Stimulated activated CD4-positive, alpha-beta T cell treated with anti-CD3 and anti-CD28 coated beads, Interleukin-15, amount 100 ng/mL, for 24 hours (primary cell): ENCODE results near the gene ZNF81.
"Not testable (repeated sequence)": the region's sequence is repeated elsewhere in the genome, so short reads cannot be mapped to it uniquely, and the experiment has no call there.

Experiments
- DNase-seq: peaks from one replicate; pipeline ENCODE4 v3.0.0-alpha.2; 2020

The ZNF81 gene

DNA sequence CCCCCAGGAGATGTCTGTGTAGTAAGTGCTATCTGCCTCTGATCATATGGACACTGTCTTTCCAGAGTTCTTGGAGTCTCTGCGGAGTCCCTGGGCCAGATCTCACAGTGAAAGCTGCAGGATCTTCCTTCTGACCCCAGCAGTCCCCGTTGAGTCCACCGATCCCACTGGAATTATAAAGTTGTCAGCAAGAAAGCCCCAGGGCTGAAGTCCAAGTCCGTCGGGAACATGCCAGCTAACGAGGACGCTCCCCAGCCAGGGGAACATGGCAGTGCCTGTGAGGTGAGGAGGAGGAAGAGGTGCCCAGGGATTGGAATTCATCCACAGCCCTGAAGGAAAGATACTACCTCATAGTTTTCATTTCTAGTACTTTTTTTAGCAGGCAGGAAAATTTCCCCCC is 9.3 kb downstream of the ZNF81 start:
- no peak for DNase-seq

DNA sequence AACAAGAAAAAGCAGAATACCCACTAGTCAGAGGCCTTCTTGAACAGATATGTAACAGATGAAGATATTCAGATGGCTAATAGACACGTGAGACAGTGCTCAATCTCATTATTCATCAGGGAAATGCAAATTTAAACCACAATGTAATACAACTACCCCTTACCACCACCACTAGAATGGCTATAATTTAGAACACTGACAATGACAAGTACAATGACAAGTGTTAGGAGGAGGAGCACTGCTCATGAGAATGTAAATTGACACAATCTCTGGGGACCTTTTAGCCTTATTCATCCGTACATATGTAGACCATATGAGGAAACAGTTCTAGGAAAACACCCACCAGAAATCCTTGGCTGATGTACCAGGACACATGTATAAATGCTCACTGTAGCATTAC is 13.1 kb downstream of the ZNF81 start:
- DNase-seq, result no peak

DNA sequence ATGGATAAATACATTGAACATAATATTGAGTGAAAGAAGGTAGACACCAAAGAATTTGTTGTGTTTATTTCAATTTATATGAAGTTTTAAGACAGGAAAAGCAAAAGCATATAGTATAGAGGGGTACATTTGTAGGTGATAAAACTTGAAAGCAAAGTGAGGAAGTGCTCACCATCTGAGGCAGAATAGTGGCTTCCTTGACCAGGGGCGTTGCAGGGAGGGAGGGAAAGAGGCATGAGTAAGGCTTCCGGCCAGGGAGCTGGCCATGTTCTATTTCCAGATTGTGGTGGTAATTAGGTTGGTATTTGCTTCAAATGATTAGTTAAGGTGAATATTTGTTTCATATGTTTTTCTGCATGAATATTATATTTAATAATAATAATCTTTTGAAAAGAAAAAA is 13.7 kb downstream of the ZNF81 start:
- not testable (repeated sequence) for DNase-seq

DNA sequence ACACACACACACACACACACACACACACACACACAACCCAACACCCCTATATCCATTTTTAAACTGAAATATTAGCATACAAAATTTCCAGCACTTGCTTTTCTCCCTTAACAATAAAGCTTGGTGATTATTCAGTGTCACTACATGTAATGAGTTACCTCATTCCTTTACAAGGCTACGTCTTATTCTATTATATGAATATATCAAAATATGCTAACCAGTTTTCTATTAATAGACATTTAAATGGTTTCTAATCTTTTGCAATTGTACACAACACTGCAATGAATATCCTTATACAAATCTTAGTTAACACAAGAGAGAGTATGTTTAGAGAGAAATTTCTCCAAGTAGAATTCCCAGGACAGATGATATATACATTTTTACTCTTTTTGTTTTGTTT is 14.2 kb downstream of the ZNF81 start:
- no peak for DNase-seq

DNA sequence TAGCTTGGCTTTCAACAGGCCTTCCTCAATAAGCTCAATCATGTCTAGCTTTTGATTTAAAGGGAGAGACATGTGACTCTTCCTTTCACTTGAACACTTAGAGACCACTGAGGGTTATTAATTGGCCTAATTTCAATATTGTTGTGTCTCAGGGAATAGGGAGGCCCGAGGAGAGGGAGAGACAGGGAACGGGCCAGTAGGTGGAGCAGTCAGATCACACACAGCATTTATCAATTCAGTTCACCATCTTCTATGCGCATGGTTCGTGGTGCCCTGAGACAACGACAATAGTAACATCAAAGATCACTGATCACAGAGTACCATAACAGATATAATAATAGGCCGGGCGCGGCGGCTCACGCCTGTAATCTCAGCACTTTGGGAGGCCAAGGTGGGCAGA is 17.8 kb downstream of the ZNF81 start:
- peak; percentile 17 for DNase-seq

DNA sequence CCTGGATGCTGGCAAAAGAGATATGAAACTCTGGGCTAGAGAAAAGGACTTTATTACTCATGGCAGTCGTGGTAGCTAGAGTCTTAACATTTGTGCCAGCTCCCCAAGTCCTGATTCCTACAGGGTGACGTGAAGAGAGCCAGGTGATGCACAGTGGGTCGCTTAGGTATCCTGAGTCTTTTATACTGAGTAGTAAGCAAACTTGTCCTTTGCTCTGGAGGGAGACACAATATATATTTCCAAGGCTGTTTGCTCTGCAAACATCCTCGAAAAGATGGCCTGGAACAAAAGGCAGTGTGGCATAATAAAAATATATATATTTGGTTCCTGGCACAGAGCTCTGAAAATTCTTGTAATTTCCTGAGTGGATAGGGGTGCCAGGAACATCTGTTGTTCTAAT is 23.0 kb downstream of the ZNF81 start:
- DNase-seq, result no peak

DNA sequence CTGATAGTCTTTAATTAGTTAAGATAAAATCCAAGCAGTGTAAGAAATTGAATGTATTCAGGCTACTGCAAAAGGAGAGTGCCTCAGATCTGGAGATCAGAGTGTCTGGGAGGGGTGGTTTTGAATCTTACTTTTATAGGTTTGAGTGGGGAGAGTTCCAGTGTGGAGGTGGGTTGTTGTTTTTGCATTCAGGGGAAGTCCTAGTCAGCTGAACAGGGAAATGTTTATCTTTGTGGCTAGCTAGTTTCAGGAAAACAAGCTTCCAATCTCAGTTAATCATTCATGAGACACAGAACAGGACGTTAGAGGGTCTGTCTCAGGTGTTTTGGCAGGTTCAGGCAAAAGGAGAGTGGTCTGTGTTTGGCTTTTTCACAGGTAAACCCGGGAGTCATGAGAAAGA is 26.0 kb downstream of the ZNF81 start:
- no peak for DNase-seq

DNA sequence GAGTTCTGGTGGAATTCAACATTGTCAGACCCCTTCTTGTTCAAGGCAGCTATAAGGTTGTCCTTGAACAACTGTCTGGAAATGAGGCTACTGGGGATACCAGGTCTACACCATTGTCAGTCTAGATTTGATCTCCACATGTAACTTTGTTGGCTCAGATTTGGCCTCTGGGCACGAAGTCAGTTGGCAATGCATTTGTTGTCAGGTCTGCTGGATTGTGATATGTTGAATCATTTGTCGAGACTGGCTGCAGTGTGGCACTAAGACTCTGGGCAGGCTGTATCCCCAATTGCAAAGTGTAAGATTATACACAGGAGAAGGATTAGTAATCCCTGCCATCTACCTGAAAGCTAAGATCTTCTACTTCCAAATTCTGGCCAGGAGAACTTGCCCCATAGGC is 26.5 kb downstream of the ZNF81 start:
- no peak for DNase-seq

DNA sequence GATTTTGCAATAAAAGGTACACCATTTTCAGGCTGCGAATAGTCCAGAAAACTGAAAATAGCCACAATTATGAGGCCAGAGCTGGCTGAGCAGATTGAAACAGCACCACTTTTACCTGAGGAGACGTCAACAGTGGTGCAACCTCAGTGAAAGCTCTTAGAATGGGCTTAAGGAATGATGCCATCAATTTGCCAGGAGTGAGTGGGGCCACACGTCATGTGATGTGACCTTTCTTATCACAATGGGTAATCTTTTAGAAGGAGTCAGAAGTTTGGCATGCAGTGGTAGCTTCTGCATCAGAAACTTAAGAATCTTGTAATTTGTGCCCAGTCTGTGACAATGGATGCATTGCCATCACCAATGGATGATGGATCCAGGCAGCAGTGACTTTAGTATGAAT is 27.6 kb downstream of the ZNF81 start:
- no peak for DNase-seq

DNA sequence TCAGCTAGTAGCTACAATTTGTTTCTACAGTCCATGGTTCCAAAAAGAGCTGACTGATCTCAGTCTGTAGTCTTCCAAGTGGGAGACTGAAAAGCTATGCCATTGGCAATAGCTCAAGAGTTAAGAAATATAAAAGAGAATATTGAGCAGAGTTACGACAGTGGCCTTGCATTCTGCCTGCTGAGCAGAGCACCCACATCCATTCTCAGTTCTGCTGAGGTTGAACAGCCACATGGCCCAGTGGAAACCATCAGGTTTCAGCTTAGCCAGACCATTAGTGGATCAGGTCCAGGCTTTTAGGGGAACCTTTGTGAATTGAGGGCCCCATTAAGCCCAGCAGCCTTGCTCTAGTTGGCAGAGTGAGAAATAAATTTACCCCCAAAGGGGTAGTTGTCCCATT is 28.1 kb downstream of the ZNF81 start:
- no peak for DNase-seq

DNA sequence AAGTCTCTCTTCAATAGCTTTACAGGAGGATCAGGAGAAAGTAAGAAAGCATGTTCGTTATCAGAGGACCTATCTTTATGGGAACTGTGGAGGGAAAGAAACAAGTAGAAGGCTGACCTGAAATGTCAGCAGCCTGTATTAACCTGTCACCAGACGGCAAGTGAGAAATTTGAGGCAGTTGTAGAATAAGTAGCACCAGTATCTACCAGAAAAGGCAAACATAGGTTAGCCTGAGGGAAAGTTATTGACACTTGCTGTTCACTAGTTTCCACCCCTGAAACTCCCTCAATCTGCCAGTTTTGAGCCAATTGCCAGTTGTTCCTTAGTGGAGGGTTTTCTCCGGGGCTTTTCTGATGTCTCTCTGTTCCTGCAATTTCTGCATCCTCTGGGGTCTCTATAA is 36.4 kb downstream of the ZNF81 start:
- DNase-seq, result no peak

DNA sequence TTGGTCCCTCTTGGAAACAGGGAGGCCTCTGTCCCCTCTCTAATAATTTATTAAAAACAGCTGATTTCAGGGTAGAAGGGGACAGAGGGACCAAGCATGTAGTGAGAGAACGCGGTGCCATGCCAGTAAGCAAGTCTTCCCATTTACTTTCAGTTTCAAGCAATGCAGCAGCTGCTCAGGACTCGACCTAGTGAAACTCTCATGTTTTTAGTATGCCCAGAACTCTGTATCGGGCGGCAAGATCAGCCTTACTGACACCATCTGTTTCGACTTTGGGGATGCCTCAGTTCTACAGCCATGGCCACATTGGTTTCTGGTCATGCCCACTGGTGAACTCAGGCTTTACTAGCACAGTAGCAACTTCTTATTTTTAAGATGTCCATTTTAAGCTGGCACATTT is 40.6 kb downstream of the ZNF81 start:
- no peak for DNase-seq

DNA sequence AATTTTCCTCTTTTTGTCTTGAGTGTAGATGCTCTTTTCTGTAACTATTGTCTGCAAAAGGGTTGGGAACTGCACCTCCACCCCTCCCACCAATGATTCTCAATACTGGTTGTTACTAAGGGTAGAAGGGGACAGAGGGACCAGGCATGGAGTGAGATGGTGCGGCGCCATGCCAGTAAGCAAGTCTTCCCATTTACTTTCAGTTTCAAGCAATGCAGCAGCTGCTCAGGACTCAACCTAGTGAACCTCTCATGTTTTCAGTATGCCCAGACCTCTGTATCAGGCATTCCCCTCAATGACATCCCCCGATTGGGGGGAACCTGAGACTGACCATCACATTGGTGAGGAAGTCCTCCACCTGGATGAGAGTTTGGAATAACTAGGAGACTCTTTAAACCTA is 41.5 kb downstream of the ZNF81 start:
- no peak for DNase-seq

DNA sequence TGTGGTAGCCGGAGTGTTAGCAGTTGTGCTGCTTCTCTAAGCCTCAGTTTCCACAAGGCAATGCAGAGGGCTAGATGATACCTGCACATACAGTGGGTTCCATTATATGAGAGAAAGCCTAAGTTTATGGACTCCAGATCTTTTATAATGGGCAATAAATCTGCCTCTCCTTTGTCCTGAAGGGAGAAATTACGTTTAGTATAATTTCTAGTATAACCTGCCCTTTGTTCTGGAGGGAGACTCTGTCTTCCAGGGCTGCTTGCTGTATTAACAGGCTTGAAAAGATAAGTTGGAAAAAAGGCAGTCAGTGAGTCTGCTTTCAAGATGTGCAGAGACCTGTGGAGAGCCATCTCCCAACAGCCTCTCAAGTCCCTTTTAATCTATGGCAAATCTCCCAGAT is 42.8 kb downstream of the ZNF81 start:
- no peak for DNase-seq

DNA sequence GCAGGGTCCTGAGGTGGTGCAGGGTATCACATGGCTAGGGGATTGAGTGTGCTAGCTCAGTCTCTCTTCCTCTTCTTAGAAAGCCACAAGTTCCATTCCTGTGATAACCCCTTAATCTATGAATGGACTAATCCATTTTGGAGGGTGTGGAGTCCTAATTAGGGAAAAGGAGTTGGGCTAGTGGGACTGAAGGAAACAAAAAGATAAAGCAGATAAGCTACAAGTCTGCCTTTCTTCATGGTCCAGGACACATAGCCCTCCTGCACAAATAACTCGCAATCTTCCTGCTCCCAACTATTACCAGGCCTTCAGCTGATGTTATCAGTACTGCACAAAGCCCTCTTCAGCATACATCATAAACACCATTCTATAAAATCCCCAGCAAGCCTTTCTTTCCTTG is 44.2 kb downstream of the ZNF81 start:
- DNase-seq, result no peak

DNA sequence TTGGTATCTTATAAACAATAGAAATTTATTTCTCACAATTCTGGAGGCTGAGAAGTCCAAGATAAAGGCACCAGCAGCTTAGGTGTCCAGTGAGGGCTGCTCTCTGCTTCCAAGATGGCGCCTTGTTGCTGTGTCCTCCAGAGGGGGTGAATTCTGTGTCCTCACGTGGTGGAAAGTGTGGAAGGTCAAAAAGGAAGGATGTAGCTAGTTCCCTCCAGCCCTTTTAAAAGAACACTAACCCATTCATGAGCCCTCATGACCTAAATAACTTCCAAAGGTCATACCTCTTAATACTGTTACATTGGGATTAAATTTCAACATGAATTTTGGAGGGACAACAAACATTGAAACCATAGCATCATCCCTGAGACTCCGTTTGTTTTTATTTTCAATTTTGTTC is 48.8 kb downstream of the ZNF81 start:
- no peak for DNase-seq

DNA sequence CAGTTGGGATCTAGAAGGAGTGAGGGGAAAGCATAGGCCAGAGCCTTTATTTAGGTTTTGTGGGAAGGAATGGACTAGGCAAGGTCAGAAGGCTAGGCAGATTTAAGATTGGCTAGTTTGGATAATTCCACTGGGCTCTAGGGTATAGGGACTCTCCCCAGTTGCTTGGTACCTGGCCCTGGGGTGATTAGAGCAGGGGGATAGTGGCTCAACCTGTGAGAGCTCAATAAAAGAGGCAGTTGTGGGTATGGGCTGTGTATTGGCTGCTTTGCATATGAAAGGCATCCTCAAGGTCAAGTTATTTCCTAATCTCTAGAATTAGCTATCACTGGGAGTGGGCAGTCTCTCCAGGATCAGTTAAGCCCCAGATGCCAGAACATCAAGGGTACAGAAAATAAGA is 61.3 kb downstream of the ZNF81 start:
- DNase-seq, result no peak

DNA sequence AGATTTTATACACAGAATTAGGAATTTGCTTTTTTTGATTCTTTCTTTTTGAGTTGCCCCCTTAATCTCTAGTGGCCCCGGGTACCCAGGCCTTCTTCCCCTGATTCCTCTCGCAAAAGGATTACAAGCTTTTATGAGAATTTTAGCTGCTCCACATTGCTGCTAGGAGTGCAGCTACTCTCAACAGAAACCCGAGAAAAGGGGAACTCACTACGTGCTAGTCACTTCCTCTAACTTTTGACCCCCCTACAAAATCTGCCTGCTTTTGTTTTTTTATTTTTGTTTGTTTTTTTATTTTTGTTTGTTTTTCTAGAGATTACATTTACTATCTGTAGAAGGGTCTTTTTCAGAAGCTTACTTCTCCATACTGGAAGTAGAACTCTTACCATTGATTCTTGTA is 64.1 kb downstream of the ZNF81 start:
- DNase-seq, result no peak

DNA sequence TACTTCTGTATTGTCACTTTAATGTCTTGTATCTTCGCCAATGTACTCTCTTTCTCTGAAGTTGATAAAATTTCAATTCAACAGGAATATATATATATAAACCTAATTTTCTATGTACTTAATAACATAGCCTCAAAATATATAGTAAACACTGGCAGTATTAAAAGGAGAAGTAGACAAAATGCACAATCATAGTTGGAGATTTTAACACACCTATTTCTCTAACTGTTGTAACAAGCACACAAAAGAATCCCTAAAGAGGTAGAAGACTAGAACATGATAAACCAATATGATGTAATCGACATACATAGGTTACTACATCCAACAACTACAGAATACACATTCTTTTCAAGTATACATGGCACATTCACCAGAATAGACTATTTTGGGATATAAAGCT is 65.5 kb downstream of the ZNF81 start:
- DNase-seq, result no peak

DNA sequence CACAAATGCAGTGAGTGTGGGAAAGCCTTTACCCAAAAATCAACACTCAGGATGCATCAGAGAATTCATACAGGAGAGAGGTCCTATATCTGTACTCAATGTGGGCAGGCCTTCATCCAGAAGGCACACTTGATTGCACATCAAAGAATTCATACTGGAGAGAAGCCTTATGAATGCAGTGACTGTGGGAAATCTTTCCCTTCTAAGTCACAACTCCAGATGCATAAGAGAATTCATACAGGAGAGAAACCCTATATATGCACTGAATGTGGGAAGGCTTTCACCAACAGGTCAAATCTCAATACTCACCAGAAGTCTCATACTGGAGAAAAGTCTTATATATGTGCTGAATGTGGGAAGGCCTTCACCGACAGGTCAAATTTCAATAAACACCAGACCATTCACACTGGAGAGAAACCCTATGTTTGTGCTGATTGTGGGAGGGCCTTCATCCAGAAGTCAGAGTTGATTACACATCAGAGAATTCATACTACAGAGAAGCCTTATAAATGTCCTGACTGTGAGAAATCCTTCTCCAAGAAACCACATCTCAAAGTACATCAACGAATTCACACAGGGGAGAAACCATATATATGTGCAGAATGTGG is 79.3 kb downstream of the ZNF81 start:
- DNase-seq, result no peak

DNA sequence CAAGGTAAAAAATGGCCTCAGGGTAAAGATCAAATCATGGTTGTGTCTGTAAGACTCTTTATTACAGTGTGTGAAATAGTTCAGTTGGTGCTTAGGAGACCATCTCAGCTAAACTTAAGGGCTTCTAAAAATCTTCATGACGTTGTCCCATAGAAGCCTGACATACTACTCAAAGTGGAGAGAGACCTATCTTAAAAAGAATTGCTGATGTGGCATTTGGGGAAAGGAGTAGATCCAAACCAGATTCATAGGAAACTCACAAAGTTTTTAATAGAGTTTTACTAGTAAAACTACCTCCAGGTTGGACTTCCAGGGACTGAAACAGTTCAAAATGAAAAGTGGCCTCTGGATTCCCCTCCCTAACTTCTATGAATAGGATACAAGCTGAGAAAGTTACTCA is 81.6 kb downstream of the ZNF81 start:
- DNase-seq, result no peak

DNA sequence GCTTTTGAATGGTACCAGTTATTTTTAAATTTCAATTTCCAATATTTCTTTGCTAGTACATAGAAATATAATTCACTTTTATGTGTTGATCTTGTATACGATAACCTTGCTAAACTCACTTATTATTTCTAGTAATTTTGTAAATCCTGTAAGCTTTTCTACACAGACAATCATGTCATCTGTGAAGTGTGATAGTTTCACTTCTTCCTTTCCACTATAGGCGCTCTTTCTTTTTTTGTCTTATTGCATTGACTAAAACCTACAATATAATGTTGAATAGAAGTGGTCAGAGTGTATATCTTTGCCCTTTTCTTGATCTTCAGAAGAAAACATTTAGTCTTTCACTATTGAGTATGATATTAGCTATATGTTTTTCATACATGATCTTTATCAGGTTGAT is 90.5 kb downstream of the ZNF81 start:
- no peak for DNase-seq

DNA sequence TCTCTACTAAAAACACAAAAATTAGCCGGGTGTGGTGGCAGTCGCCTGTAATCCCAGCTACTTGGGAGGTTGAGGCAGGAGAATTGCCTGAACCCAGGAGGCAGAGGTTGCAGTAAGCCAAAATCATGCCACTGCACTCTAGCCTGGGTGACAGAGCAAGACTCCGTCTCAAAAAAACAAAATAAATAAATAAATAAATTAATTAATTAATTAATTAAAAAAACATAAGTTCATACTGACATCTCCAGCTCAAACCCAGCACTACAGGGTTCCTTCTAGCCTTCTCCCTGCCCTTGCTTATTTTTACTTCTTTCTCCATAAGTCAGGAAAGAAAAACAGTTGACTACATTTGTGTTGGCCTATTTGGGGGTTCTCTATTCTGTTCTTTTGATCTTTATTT is 95.3 kb downstream of the ZNF81 start:
- DNase-seq, result not testable (repeated sequence)

DNA sequence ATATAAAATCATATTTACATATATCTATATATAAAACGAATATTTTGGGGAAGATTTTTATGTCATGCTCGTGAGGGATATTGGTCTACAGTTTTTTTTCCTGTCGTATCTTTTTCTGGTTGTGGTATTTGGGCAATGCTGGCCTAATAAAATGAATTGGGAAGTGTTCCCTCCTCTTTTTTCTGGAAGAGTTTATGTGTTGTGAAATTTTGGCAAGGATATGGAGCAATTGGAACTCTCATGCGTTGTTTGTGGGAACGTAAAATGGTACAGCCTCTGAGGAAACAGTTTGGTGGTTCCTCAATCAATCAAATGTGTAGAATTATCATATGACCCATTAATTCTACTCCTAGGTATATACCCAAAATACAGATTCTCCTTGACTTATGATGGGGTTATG is 97.2 kb downstream of the ZNF81 start:
- DNase-seq, result no peak

DNA sequence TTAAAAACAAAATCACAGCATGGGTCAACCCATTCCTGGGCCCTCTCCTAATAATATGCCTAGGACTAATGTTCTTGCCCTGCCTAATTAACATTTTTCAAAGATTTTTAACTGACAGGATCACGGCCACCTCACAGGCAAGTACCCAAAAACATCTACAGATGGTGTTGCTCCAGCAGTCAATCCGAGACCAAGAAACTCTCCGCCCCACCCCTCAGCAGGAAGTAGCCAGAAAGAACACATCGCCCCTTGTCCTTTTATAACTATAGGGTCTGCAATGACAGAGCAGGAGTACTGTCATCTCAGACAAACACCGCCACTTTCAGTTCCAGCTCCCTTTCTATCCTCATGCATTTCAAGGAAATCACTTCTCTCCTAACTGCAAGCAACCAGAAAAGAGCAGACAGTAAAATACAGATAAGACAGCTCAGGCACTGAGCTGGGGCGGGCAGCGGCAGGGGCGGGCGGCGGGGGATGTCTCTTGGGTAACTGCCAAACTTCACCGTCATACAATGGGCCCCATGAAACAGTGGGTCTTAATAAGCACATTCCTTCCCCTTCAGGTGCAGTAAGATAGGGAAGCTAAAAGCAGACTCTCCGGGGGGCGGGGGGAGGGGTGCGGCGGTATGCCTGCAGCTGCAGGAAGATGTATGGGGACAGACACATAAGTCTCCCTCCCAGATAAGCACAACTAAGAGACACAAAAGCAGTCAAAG is 99.7 kb downstream of the ZNF81 start:
- DNase-seq, result peak; percentile 9
